Measurements from ENCODE around the gene NHLRC2. TPM values are rescaled to one million over a fixed set of nuclear protein-coding genes. Genes with fewer than 3 reads are reported as not detected.

Gene NHLRC2
- total RNA-seq, 1 donor from 2014 or later: 47.6 TPM

- Mint-ChIP-seq H3K27ac (no peak overlapping the region), H3K9me3 (no peaks in the 10 kb centered on the region), H3K4me1 (peaks cover 38% of the 10 kb centered on the region), H3K36me3 (peaks cover 31% of the 10 kb centered on the region), H3K27me3 (ENCODE audit: insufficient read depth, low read depth) (no peaks in the 10 kb centered on the region), H3K4me3 (peak overlapping the region; percentile 96)
- H3K4me1 ChIP-seq: peaks cover 40% of the 10 kb centered on the region
- no peak overlapping the region for H2AFZ ChIP-seq (replicated peaks)
- TF ChIP-seq EZH2phosphoT487 (IDR thresholded peaks at IDR 0.05) (no peak), CTCF (IDR thresholded peaks at IDR 0.05) (no peak), EZH2 (IDR thresholded peaks at IDR 0.05) (no peak)
- H4K20me1 ChIP-seq (ENCODE audit: low read depth): no peaks in the 10 kb centered on the region
- H3K9me3 ChIP-seq (ENCODE audit: low read depth): no peaks in the 10 kb centered on the region
- H3K36me3 ChIP-seq: peaks cover 27% of the 10 kb centered on the region
- peak overlapping the region; percentile 78 for H3K9ac ChIP-seq
- H3K79me2 ChIP-seq (ENCODE audit: low read depth): peaks cover 77% of the 10 kb centered on the region
- H3F3A ChIP-seq (ENCODE audit: low read depth): no peaks in the 10 kb centered on the region
- DNase-seq (ENCODE audit: low spot score): no peak
- H3K27me3 ChIP-seq: no peaks in the 10 kb centered on the region
- H3K27ac ChIP-seq: no peak overlapping the region
- peak overlapping the region; percentile 86 for H3K4me3 ChIP-seq
- peak overlapping the region; percentile 93 for H3K4me2 ChIP-seq
Measured at GRCh38 chr10:113856563-113856962, 2.1 kb downstream of the NHLRC2 start.

GRCh38 chr10:113857210-113857609 lies 2.7 kb downstream of the NHLRC2 start:
- Histone ChIP-seq H3K4me3 (peak overlapping the region; percentile 86), H3K27ac (no peak overlapping the region), H3K36me3 (peaks cover 27% of the 10 kb centered on the region), H2AFZ (replicated peaks) (no peak overlapping the region), H3K9ac (no peak overlapping the region), H4K20me1 (ENCODE audit: low read depth) (no peaks in the 10 kb centered on the region), H3K27me3 (no peaks in the 10 kb centered on the region), H3F3A (ENCODE audit: low read depth) (no peaks in the 10 kb centered on the region), H3K79me2 (ENCODE audit: low read depth) (peaks cover 71% of the 10 kb centered on the region), H3K9me3 (ENCODE audit: low read depth) (no peaks in the 10 kb centered on the region), H3K4me1 (peaks cover 34% of the 10 kb centered on the region), H3K4me2 (peak overlapping the region; percentile 93)
- H3K27me3 Mint-ChIP-seq (ENCODE audit: insufficient read depth, low read depth): no peaks in the 10 kb centered on the region
- peaks cover 38% of the 10 kb centered on the region for H3K4me1 Mint-ChIP-seq
- peaks cover 33% of the 10 kb centered on the region for H3K36me3 Mint-ChIP-seq
- H3K4me3 Mint-ChIP-seq: peak overlapping the region; percentile 29
- no peak for TF ChIP-seq CTCF (IDR thresholded peaks at IDR 0.05)
- TF ChIP-seq EZH2phosphoT487 (IDR thresholded peaks at IDR 0.05): no peak
- no peak for TF ChIP-seq EZH2 (IDR thresholded peaks at IDR 0.05)
- no peaks in the 10 kb centered on the region for H3K9me3 Mint-ChIP-seq
- DNase-seq (ENCODE audit: low spot score): no peak
- no peak overlapping the region for H3K27ac Mint-ChIP-seq

GRCh38 chr10:113858541-113858940 lies 4.1 kb downstream of the NHLRC2 start:
- H3K27ac Mint-ChIP-seq: no peak overlapping the region
- H3K4me3 ChIP-seq: no peak overlapping the region

More at GRCh38 chr10:113858541-113858940, 4.1 kb downstream of the NHLRC2 start:
- peaks cover 23% of the 10 kb centered on the region for H3K4me1 ChIP-seq
- no peak overlapping the region for H3K9ac ChIP-seq
- peaks cover 36% of the 10 kb centered on the region for H3K36me3 Mint-ChIP-seq
- no peaks in the 10 kb centered on the region for H3K27me3 Mint-ChIP-seq (ENCODE audit: insufficient read depth, low read depth)
- TF ChIP-seq CTCF (IDR thresholded peaks at IDR 0.05) (no peak), EZH2phosphoT487 (IDR thresholded peaks at IDR 0.05) (no peak), EZH2 (IDR thresholded peaks at IDR 0.05) (no peak)
- no peak for DNase-seq (ENCODE audit: low spot score)
- H3K9me3 Mint-ChIP-seq: no peaks in the 10 kb centered on the region
- no peak overlapping the region for H3K27ac ChIP-seq
- peaks cover 37% of the 10 kb centered on the region for H3K36me3 ChIP-seq
- no peaks in the 10 kb centered on the region for H3K9me3 ChIP-seq (ENCODE audit: low read depth)
- H3F3A ChIP-seq (ENCODE audit: low read depth): no peaks in the 10 kb centered on the region
- H3K4me3 Mint-ChIP-seq: no peak overlapping the region
- no peak overlapping the region for H3K4me2 ChIP-seq
- H3K4me1 Mint-ChIP-seq: peaks cover 26% of the 10 kb centered on the region
- no peaks in the 10 kb centered on the region for H3K27me3 ChIP-seq
- H4K20me1 ChIP-seq (ENCODE audit: low read depth): no peaks in the 10 kb centered on the region
- H2AFZ ChIP-seq (replicated peaks): no peak overlapping the region
- peaks cover 65% of the 10 kb centered on the region for H3K79me2 ChIP-seq (ENCODE audit: low read depth)

All from neural progenitor cell (in vitro differentiated cells).